ENCODE data around the gene EDC3.

DNA sequence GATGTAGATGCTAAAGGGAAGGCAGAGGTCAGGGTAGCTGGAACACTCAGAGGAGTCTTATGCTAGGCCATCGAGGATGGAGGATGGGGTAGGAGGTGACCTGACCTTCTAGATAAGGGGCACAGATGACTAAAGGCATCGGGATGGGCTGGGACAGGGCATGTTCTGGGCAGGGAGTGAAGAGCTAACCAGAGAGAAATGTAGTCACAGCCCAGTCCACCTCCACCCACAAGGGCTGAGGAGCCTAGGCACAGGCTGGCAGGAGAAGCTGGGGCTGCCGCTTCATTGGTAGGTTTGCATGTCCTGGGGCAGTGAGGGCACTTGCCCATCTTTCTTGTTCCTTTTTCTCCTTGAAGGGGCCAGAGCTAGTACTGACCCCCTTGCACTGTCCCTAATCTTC, 67.6 kb downstream of the EDC3 start:
- TF ChIP-seq EP300 (IDR thresholded peaks at IDR 0.05; ENCODE audit: borderline replicate concordance in 1 of 2, low read depth in 1 of 2, low read length in 1 of 2) (no peak), POLR2AphosphoS5 (IDR thresholded peaks at IDR 0.05; ENCODE audit: low read depth, low read length) (no peak), TAF1 (IDR thresholded peaks at IDR 0.05; ENCODE audit: borderline replicate concordance, low read depth, low read length) (no peak), FOXJ3 (CRISPR knock-in tag; IDR thresholded peaks at IDR 0.05) (no peak), TEAD4 (IDR thresholded peaks at IDR 0.05; ENCODE audit: borderline replicate concordance, insufficient read depth) (no peak), NFIC (IDR thresholded peaks at IDR 0.05; ENCODE audit: borderline replicate concordance) (no peak), RCOR1 (IDR thresholded peaks at IDR 0.05; ENCODE audit: low read length) (no peak)
- TF ChIP-seq, protein P1, sequence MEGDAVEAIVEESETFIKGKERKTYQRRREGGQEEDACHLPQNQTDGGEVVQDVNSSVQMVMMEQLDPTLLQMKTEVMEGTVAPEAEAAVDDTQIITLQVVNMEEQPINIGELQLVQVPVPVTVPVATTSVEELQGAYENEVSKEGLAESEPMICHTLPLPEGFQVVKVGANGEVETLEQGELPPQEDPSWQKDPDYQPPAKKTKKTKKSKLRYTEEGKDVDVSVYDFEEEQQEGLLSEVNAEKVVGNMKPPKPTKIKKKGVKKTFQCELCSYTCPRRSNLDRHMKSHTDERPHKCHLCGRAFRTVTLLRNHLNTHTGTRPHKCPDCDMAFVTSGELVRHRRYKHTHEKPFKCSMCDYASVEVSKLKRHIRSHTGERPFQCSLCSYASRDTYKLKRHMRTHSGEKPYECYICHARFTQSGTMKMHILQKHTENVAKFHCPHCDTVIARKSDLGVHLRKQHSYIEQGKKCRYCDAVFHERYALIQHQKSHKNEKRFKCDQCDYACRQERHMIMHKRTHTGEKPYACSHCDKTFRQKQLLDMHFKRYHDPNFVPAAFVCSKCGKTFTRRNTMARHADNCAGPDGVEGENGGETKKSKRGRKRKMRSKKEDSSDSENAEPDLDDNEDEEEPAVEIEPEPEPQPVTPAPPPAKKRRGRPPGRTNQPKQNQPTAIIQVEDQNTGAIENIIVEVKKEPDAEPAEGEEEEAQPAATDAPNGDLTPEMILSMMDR (IDR thresholded peaks at IDR 0.05), result no peak
- TF ChIP-seq, protein P2, sequence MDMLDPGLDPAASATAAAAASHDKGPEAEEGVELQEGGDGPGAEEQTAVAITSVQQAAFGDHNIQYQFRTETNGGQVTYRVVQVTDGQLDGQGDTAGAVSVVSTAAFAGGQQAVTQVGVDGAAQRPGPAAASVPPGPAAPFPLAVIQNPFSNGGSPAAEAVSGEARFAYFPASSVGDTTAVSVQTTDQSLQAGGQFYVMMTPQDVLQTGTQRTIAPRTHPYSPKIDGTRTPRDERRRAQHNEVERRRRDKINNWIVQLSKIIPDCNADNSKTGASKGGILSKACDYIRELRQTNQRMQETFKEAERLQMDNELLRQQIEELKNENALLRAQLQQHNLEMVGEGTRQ (IDR thresholded peaks at IDR 0.05; ENCODE audit: borderline replicate concordance, low read depth, low read length), result no peak
- TF ChIP-seq, protein P3, sequence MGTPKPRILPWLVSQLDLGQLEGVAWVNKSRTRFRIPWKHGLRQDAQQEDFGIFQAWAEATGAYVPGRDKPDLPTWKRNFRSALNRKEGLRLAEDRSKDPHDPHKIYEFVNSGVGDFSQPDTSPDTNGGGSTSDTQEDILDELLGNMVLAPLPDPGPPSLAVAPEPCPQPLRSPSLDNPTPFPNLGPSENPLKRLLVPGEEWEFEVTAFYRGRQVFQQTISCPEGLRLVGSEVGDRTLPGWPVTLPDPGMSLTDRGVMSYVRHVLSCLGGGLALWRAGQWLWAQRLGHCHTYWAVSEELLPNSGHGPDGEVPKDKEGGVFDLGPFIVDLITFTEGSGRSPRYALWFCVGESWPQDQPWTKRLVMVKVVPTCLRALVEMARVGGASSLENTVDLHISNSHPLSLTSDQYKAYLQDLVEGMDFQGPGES (IDR thresholded peaks at IDR 0.05; ENCODE audit: low read depth, low read length), result no peak
- TF ChIP-seq, protein P4, sequence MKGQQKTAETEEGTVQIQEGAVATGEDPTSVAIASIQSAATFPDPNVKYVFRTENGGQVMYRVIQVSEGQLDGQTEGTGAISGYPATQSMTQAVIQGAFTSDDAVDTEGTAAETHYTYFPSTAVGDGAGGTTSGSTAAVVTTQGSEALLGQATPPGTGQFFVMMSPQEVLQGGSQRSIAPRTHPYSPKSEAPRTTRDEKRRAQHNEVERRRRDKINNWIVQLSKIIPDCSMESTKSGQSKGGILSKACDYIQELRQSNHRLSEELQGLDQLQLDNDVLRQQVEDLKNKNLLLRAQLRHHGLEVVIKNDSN (IDR thresholded peaks at IDR 0.05; ENCODE audit: borderline replicate concordance, low read depth), result no peak
